ENCODE data around the gene FRMD4A.

FRMD4A gene

DNA sequence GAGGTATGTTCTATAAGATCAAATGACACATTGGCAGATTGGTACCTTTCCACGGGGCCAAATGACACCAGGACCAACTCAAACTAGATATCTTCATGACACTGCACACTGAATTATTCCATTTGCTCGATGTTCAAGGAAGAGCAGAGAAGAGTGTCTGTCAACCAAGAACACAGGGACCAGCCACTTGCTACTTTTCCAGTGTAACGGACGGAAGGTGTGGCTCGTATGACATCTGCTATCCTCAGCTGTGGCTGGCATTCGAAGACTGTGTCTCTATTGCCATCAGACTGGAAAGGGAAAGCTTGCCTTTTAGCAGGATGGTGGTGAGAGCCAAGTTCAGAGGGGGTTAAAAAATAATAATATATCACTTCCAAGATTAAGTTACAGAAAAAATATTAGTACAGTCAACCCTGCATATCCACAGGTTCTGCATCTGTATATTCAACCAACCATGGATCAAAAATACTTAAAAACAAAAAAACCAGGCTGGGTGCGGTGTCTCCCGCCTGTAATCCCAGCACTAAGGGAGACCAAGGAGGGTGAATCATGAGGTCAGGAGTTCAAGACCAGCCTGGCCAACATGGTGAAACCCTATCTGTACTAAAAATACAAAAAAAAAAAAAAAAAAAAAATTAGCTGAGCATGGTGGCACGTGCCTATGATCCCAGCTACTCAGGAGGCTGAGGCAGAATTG, 506.9 kb downstream of the FRMD4A start:
- no peak for DNase-seq

- DNase-seq: peak in 1 of 56 donors; percentile 12
Observed at GRCh38 chr10:13823096-13823708, 507.5 kb downstream of the FRMD4A start.

DNA sequence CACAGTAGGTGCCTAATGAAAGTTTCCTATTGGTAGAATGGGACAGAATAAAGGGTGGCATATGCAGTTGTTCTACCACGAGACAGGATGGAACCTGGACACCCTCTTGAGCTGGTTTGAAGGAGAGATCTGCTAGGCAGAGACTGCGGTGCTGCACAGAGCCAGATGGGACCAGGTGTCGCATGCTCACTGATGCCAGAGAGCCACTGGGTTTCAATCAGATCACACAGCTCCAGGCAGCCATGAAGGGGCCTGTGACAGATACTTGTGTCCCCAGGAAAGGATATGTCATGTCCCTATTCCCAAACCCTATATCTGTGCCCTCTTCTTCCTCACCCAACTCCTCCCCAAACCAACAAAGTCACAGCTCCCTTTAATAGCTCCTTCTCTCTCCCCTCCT, 508.2 kb downstream of the FRMD4A start:
- no peak for DNase-seq

GRCh38 chr10:13820964-13821337, 509.8 kb downstream of the FRMD4A start:
- no peak for DNase-seq

GRCh38 chr10:13820119-13820963, 510.4 kb downstream of the FRMD4A start:
- DNase-seq: no peak

GRCh38 chr10:13816195-13816925, 514.4 kb downstream of the FRMD4A start:
- DNase-seq: peak in 45 of 56 donors; percentile 9 to 86 (median 54)

DNA sequence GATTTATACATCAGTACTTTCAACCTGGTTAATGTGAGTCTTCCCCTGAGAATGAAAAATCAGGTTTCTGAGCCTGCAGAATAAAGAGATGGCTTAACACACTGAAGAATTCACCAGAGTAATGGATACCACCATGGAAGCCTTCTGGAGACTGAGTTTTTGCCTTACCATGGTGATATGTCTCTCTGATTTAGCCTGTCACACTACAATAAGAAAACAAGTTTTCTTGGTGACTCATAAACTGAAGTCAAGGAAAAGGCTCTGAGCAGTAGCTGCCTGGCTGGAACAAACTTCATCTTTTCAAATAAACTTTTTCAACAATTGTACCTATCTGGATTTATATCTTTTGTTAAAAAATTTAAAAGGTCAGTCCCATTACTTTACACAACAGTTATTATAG, 515.0 kb downstream of the FRMD4A start:
- DNase-seq: no peak

DNA sequence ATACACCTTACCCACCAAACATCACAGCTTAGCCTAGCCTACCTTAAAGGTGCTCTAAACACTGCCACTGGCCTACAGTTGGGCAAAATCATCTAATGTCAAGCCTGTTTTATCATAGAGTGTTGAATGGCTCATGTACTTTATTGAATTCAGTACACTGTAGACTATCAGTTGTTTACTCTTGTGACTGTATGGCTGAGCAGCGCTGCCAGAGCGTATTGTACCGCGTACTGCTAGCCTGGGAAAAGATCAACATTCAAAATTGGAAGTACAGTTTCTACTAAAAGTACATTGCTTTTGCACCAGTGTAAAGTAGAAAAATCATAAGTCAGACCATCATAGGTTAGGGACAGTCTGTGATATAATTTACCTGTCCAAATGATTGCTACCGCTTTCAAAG, 517.2 kb downstream of the FRMD4A start:
- DNase-seq: no peak

GRCh38 chr10:13812804-13813203, 517.9 kb downstream of the FRMD4A start:
- DNase-seq: no peak

- no peak for DNase-seq
Observed at GRCh38 chr10:13810568-13810967, 520.2 kb downstream of the FRMD4A start.

- DNase-seq: no peak
Observed at GRCh38 chr10:13809427-13809826, 521.3 kb downstream of the FRMD4A start.

GRCh38 chr10:13808556-13809391, 522.0 kb downstream of the FRMD4A start:
- DNase-seq: no peak

GRCh38 chr10:13806419-13806818, 524.3 kb downstream of the FRMD4A start:
- DNase-seq: no peak

- DNase-seq: no peak
Observed at GRCh38 chr10:13803566-13804554, 526.9 kb downstream of the FRMD4A start.

GRCh38 chr10:13801907-13802288, 528.8 kb downstream of the FRMD4A start:
- no peak for DNase-seq

- no peak for DNase-seq
Observed at GRCh38 chr10:13801156-13801906, 529.4 kb downstream of the FRMD4A start.

- no peak for DNase-seq
Observed at GRCh38 chr10:13797164-13797563, 533.6 kb downstream of the FRMD4A start.

GRCh38 chr10:13795653-13796555, 534.8 kb downstream of the FRMD4A start:
- no peak for DNase-seq

Data from amygdala (tissue), 56 donors.